Activated CD8-positive, alpha-beta T cell treated with anti-CD3 and anti-CD28 coated beads for 36 hours (primary cell): Measurements from ENCODE around the gene IGFBP6. TPM values are rescaled to one million over a fixed set of nuclear protein-coding genes. Genes with fewer than 3 reads are reported as not detected.
A peak's percentile ranks its signal among the peaks of the same experiment; 100 is the strongest.

Source experiments
- ATAC-seq: fragments of 200-7000 bp; cut with Tn5 transposase; one replicate; pipeline ENCODE4 v1.10.0; 2021; ENCODE audit warnings: mild to moderate bottlenecking, moderate library complexity
- CTCF ChIA-PET: fragments of 350-600 bp; sonication (Branson Sonifier 250); formaldehyde crosslinking; loops from one replicate; lab custom pipeline; 2021; ENCODE audit warnings: antibody characterized with exemption; lab: Charles Lee
- POLR2A ChIA-PET: fragments of 350-600 bp; sonication (Branson Sonifier 250); formaldehyde crosslinking; loops from one replicate; lab custom pipeline; 2021; ENCODE audit warnings: antibody characterized with exemption; lab: Charles Lee
- DNase-seq: peaks from one replicate; pipeline ENCODE4 v3.0.0-alpha.2; 2020
- H3K27ac Mint-ChIP-seq: one replicate; pipeline ENCODE4 v1.8.0; 2021; ENCODE audit warnings: mild to moderate bottlenecking, mixed read lengths
- H3K27me3 Mint-ChIP-seq: one replicate; pipeline ENCODE4 v1.8.0; 2021; ENCODE audit warnings: mixed read lengths
- H3K36me3 Mint-ChIP-seq: one replicate; pipeline ENCODE4 v1.8.0; 2021; ENCODE audit warnings: low read depth, mixed read lengths
- H3K4me1 Mint-ChIP-seq: one replicate; pipeline ENCODE4 v1.8.0; 2021; ENCODE audit warnings: low read depth, mixed read lengths
- H3K4me3 Mint-ChIP-seq: one replicate; pipeline ENCODE4 v1.8.0; 2021; ENCODE audit warnings: mild to moderate bottlenecking, moderate library complexity, mixed read lengths
- H3K9me3 Mint-ChIP-seq: one replicate; pipeline ENCODE4 v1.8.0; 2021; ENCODE audit warnings: mixed read lengths
- intact Hi-C: fragments of 100-400 bp; cut with micrococcal nuclease; formaldehyde crosslinking; loops from one replicate; pipeline ENCODE4 v1.10.0; 2022
- total RNA-seq, 2 experiments: library from RNA; stranded (reverse); gene quantifications; one replicate each; pipeline ENCODE4 v1.2.3, GENCODE V29; 2021
- TF ChIP-seq, protein P1 (sequence below): fragments of 200-600 bp; IDR thresholded peaks from one replicate; pipeline ENCODE4 v1.8.0; 2022; ENCODE audit warnings: antibody characterized with exemption, mild to moderate bottlenecking

IGFBP6 gene
- total RNA-seq, 2 experiments from 2014 or later = 2.0 to 2.3 TPM

DNA sequence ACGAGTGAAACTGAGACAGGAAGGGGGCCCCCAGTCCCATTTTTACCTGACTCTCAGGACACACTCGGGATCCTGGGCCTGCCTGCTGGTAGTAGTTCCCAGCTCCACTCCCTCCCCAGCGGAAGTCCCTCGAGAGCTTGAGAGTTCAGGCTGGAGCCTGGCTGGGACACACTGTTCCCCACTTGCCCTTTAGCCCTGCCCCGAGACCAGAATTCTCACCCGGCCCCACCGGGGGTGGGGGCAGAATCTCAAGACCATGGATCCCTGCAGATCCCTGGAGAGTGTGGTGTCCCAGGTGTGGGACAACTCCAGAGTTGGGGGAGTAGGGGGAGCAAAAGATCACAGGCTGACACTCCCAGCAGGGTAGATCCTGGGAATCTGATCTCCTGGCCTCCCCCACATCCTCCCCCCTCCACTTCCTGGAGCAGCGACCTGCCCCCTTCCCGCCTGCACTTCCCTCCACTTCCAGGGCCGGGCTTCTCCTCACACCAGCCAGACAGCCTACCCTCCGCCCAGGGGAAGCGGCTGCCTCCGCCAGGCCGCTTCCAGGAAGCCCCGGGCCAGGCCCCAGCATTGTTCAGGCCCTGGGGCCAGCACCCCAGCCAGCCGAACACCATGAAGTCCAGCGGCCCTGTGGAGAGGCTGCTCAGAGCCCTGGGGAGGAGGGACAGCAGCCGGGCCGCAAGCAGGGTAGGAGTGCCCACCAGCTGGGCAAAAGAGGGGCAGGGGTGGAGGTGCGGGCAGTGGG lies 47.7 kb upstream of the IGFBP6 start, which contains the start of gene TNS2:
Gene TNS2, plus strand, starts transcription at position 495 of the 748 bp plus-strand sequence. Its CDS starts 121 bp downstream, at position 616.
- no peaks in the 10 kb centered on the region for H3K36me3 Mint-ChIP-seq

DNA sequence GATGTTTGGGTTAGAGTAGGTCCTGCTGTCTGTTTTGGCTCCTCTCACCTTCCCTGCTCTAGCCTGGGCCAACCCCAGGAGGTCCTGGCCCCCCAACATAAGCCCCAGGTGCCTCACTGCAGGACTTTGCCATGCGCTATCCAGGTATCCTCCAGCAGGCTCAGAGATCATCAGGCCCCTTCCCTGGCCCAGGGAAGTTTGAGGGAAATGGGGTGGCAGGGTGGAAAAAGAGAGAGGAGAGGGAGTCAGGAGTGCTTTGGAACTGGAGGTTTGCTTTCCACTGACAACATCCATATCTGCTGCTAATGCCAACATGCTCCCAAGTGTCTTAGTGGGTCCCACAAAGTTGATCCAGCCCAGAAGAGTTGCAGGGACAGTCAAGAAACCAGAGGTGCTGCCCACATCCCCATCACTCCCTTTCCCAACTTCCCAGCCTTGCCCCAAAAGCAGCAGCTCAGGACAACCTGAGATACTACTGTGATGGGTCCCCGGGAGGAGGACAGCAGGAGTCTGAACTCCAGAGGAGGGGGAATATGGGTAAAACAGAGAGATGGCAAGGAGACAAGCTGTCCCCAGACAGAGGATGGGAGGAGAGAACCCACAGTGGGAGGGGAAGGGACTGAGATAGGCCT lies 46.9 kb upstream of the IGFBP6 start:
- Mint-ChIP-seq H3K27me3 (no peaks in the 10 kb centered on the region), H3K4me1 (peaks cover 33% of the 10 kb centered on the region), H3K4me3 (no peak overlapping the region), H3K27ac (peak overlapping the region; percentile 2), H3K36me3 (no peaks in the 10 kb centered on the region), H3K9me3 (no peaks in the 10 kb centered on the region)
- TF ChIP-seq, protein P1, sequence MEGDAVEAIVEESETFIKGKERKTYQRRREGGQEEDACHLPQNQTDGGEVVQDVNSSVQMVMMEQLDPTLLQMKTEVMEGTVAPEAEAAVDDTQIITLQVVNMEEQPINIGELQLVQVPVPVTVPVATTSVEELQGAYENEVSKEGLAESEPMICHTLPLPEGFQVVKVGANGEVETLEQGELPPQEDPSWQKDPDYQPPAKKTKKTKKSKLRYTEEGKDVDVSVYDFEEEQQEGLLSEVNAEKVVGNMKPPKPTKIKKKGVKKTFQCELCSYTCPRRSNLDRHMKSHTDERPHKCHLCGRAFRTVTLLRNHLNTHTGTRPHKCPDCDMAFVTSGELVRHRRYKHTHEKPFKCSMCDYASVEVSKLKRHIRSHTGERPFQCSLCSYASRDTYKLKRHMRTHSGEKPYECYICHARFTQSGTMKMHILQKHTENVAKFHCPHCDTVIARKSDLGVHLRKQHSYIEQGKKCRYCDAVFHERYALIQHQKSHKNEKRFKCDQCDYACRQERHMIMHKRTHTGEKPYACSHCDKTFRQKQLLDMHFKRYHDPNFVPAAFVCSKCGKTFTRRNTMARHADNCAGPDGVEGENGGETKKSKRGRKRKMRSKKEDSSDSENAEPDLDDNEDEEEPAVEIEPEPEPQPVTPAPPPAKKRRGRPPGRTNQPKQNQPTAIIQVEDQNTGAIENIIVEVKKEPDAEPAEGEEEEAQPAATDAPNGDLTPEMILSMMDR = no peak
- DNase-seq (no peak), ATAC-seq (no peak)
- intact Hi-C loops = no loop called here
- CTCF ChIA-PET = interaction anchor here (0.8 to 1.2 kb wide), 3 partner anchors 15 to 163 kb away, joined by 3 read pairs; no protein-coding TSS in a partner anchor
- POLR2A ChIA-PET = interaction anchor here (1.3 kb wide), 1 partner anchor 15 kb away, joined by 3 read pairs; no protein-coding TSS in a partner anchor

More for the DNA sequence above, 47.7 kb upstream of the IGFBP6 start, which contains the start of gene TNS2:
- ChIA-PET POLR2A (interaction anchor here (0.9 kb wide), 1 partner anchor 12 kb away, joined by 3 read pairs; no protein-coding TSS in a partner anchor), CTCF (interaction anchor here (0.8 to 2.7 kb wide), 3 partner anchors 16 to 49 kb away, joined by 3 to 18 read pairs (median 5); no protein-coding TSS in a partner anchor)
- ATAC-seq (no peak), DNase-seq (no peak)
- H3K27me3 Mint-ChIP-seq = no peaks in the 10 kb centered on the region
- TF ChIP-seq, protein P1 = no peak
- H3K4me1 Mint-ChIP-seq = peaks cover 33% of the 10 kb centered on the region
- H3K9me3 Mint-ChIP-seq = no peaks in the 10 kb centered on the region
- intact Hi-C loops = no loop called here
- peak within 1 kb of the TSS; percentile 8 for H3K4me3 Mint-ChIP-seq
- peak within 1 kb of the TSS; percentile 8 for H3K27ac Mint-ChIP-seq

GRCh38 chr12:53051058-53051880 lies 46.2 kb upstream of the IGFBP6 start:
- Mint-ChIP-seq H3K4me1 (peaks cover 30% of the 10 kb centered on the region), H3K4me3 (no peak overlapping the region), H3K27ac (no peak overlapping the region), H3K9me3 (no peaks in the 10 kb centered on the region), H3K36me3 (no peaks in the 10 kb centered on the region), H3K27me3 (no peaks in the 10 kb centered on the region)
- ChIA-PET POLR2A (interaction anchor here (0.8 to 1.3 kb wide), 3 partner anchors 11 to 15 kb away, joined by 3 read pairs; no protein-coding TSS in a partner anchor), CTCF (interaction anchor here (0.8 to 7.5 kb wide), 6 partner anchors 8 to 270 kb away, joined by 3 to 93 read pairs (median 3); partner anchors contain the start of gene AAAS)
- no peak for DNase-seq
- TF ChIP-seq, protein P1 = no peak
- intact Hi-C loops = no loop called here
- no peak for ATAC-seq

- H3K9me3 Mint-ChIP-seq = no peaks in the 10 kb centered on the region
- H3K36me3 Mint-ChIP-seq = no peaks in the 10 kb centered on the region
- ATAC-seq (no peak), DNase-seq (no peak)
- H3K4me1 Mint-ChIP-seq = peaks cover 24% of the 10 kb centered on the region
- intact Hi-C loops = no loop called here
- no peak overlapping the region for H3K4me3 Mint-ChIP-seq
- ChIA-PET POLR2A (interaction anchor here (0.8 to 1.3 kb wide), 3 partner anchors 11 to 14 kb away, joined by 3 read pairs; no protein-coding TSS in a partner anchor), CTCF (interaction anchor here (1.0 to 7.5 kb wide), 5 partner anchors 9 to 269 kb away, joined by 3 to 93 read pairs (median 3); partner anchors contain the start of gene AAAS)
- no peaks in the 10 kb centered on the region for H3K27me3 Mint-ChIP-seq
- no peak overlapping the region for H3K27ac Mint-ChIP-seq
- TF ChIP-seq, protein P1 = no peak
Measured at GRCh38 chr12:53051881-53052412, 45.5 kb upstream of the IGFBP6 start.
